ENCODE measurements around the gene ARID4B.

ARID4B gene

GRCh38 chr1:235327559-235328270 lies at the start of gene ARID4B:
Gene ARID4B, minus strand, starts transcription at chr1:235328179. Its CDS starts 1,260 bp downstream, at chr1:235326919.
- Mint-ChIP-seq H3K9me3 (no peaks in the 10 kb centered on the region), H3K27ac (peak within 1 kb of the TSS; percentile 83 to 94 (median 88)), H3K36me3 (ENCODE audit: low read depth) (peaks cover 6% of the 10 kb centered on the region), H3K4me3 (peak within 1 kb of the TSS; percentile 95 to 98 (median 96)), H3K27me3 (ENCODE audit: low read depth) (no peaks in the 10 kb centered on the region), H3K4me1 (peaks cover 33% of the 10 kb centered on the region)
- no peak for TF ChIP-seq CTCF (IDR thresholded peaks at IDR 0.05; ENCODE audit: unreplicated experiment in 3 of 3)

GRCh38 chr1:235375919-235376605 lies 48.1 kb upstream of the ARID4B start:
- Mint-ChIP-seq H3K27ac (no peak overlapping the region), H3K9me3 (peaks cover 4% of the 10 kb centered on the region), H3K27me3 (ENCODE audit: low read depth) (no peaks in the 10 kb centered on the region), H3K36me3 (ENCODE audit: low read depth) (peaks cover 48% of the 10 kb centered on the region), H3K4me3 (no peak overlapping the region), H3K4me1 (no peaks in the 10 kb centered on the region)
- TF ChIP-seq CTCF (IDR thresholded peaks at IDR 0.05; ENCODE audit: unreplicated experiment in 3 of 3): no peak

- H3K27ac Mint-ChIP-seq: peak overlapping the region in 1 of 3 experiments; percentile 12
- no peaks in the 10 kb centered on the region for H3K9me3 Mint-ChIP-seq
- H3K4me3 Mint-ChIP-seq: peak overlapping the region; percentile 66 to 84 (median 68)
- peaks cover 23% of the 10 kb centered on the region for H3K36me3 Mint-ChIP-seq (ENCODE audit: low read depth)
- no peak for TF ChIP-seq CTCF (IDR thresholded peaks at IDR 0.05; ENCODE audit: unreplicated experiment in 3 of 3)
- H3K27me3 Mint-ChIP-seq (ENCODE audit: low read depth): no peaks in the 10 kb centered on the region
- peaks cover 30% of the 10 kb centered on the region for H3K4me1 Mint-ChIP-seq
These were observed 41.8 kb upstream of the ARID4B start for GRCh38 chr1:235369802-235370201.

- H3K4me1 Mint-ChIP-seq: peaks cover 30% of the 10 kb centered on the region
- H3K36me3 Mint-ChIP-seq (ENCODE audit: low read depth): peaks cover 18% of the 10 kb centered on the region
- H3K9me3 Mint-ChIP-seq: no peaks in the 10 kb centered on the region
- H3K27ac Mint-ChIP-seq: peak overlapping the region in 2 of 3 experiments; percentile 87 to 94
- TF ChIP-seq CTCF (IDR thresholded peaks at IDR 0.05; ENCODE audit: unreplicated experiment in 3 of 3): no peak
- H3K27me3 Mint-ChIP-seq (ENCODE audit: low read depth): no peaks in the 10 kb centered on the region
- H3K4me3 Mint-ChIP-seq: peak overlapping the region; percentile 95 to 97 (median 97)
These were observed 40.4 kb upstream of the ARID4B start for GRCh38 chr1:235368428-235368827.

- peak in 2 of 3 experiments; percentile 14 to 16 for TF ChIP-seq CTCF (IDR thresholded peaks at IDR 0.05; ENCODE audit: unreplicated experiment in 3 of 3)
- H3K4me1 Mint-ChIP-seq: peaks cover 30% of the 10 kb centered on the region
- H3K27ac Mint-ChIP-seq: peak within 1 kb of the TSS; percentile 87 to 94 (median 91)
- no peaks in the 10 kb centered on the region for H3K27me3 Mint-ChIP-seq (ENCODE audit: low read depth)
- H3K36me3 Mint-ChIP-seq (ENCODE audit: low read depth): peaks cover 11% of the 10 kb centered on the region
- no peaks in the 10 kb centered on the region for H3K9me3 Mint-ChIP-seq
- peak within 1 kb of the TSS; percentile 95 to 97 (median 97) for H3K4me3 Mint-ChIP-seq
These were observed 39.3 kb upstream of the ARID4B start, which contains the start of gene TBCE for GRCh38 chr1:235367000-235367908. Gene TBCE, plus strand, starts transcription at chr1:235367427. Its CDS starts 12,623 bp downstream, at chr1:235380050.

All from nephron (organoid).